Neutrophil (primary cell): ENCODE measurements around the gene HOXB2.

ENCODE experiments used
- H3K27ac ChIP-seq: fragments of 200-600 bp; sonication (generic); 2 replicates; pipeline ENCODE4 v1.5.1; 2016; ENCODE audit warnings: mild to moderate bottlenecking, moderate library complexity
- H3K27me3 ChIP-seq: fragments of 200-600 bp; sonication (generic); 2 replicates; pipeline ENCODE4 v1.6.0; 2016; ENCODE audit warnings: mild to moderate bottlenecking
- H3K36me3 ChIP-seq: fragments of 200-600 bp; sonication (generic); 2 replicates; pipeline ENCODE4 v1.5.1; 2017
- H3K4me1 ChIP-seq, 2 experiments: fragments of 200-600 bp in 1 of 2; sonication (generic) in 1 of 2; 1 replicate in 1 of 2; 2 replicates in 1 of 2; pipeline versions ENCODE4 v1.5.1 to v1.6.1; 2013 to 2016; ENCODE audit warnings: low read depth in 1 of 2, low read length in 1 of 2, mild to moderate bottlenecking in 1 of 2, moderate library complexity in 1 of 2; ENCODE audit not compliant: control insufficient read depth in 1 of 2, insufficient read depth in 1 of 2
- H3K4me3 ChIP-seq, 2 experiments: fragments of 200-600 bp in 1 of 2; sonication (generic) in 1 of 2; 1 replicate in 1 of 2; 2 replicates in 1 of 2; pipeline ENCODE4 v1.5.1; 2013 to 2016; ENCODE audit warnings: low read depth in 1 of 2, low read length in 1 of 2, mild to moderate bottlenecking in 1 of 2, moderate library complexity in 1 of 2
- H3K9me3 ChIP-seq: fragments of 200-600 bp; sonication (generic); 2 replicates; pipeline ENCODE4 v1.5.1; 2016
- TF ChIP-seq, protein P1 (sequence below): fragments of 200-600 bp; sonication (generic); IDR thresholded peaks from 2 replicates; pipeline ENCODE4 v1.5.1; 2016; ENCODE audit warnings: antibody characterized with exemption

The HOXB2 gene

GRCh38 chr17:48568499-48569239 is 23.8 kb upstream of the HOXB2 start:
- Histone ChIP-seq H3K4me3 (no peak overlapping the region), H3K27ac (no peak overlapping the region), H3K36me3 (no peaks in the 10 kb centered on the region), H3K27me3 (peaks cover 100% of the 10 kb centered on the region), H3K4me1 (no peaks in the 10 kb centered on the region), H3K9me3 (no peaks in the 10 kb centered on the region)
- TF ChIP-seq, protein P1, sequence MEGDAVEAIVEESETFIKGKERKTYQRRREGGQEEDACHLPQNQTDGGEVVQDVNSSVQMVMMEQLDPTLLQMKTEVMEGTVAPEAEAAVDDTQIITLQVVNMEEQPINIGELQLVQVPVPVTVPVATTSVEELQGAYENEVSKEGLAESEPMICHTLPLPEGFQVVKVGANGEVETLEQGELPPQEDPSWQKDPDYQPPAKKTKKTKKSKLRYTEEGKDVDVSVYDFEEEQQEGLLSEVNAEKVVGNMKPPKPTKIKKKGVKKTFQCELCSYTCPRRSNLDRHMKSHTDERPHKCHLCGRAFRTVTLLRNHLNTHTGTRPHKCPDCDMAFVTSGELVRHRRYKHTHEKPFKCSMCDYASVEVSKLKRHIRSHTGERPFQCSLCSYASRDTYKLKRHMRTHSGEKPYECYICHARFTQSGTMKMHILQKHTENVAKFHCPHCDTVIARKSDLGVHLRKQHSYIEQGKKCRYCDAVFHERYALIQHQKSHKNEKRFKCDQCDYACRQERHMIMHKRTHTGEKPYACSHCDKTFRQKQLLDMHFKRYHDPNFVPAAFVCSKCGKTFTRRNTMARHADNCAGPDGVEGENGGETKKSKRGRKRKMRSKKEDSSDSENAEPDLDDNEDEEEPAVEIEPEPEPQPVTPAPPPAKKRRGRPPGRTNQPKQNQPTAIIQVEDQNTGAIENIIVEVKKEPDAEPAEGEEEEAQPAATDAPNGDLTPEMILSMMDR: no peak

DNA sequence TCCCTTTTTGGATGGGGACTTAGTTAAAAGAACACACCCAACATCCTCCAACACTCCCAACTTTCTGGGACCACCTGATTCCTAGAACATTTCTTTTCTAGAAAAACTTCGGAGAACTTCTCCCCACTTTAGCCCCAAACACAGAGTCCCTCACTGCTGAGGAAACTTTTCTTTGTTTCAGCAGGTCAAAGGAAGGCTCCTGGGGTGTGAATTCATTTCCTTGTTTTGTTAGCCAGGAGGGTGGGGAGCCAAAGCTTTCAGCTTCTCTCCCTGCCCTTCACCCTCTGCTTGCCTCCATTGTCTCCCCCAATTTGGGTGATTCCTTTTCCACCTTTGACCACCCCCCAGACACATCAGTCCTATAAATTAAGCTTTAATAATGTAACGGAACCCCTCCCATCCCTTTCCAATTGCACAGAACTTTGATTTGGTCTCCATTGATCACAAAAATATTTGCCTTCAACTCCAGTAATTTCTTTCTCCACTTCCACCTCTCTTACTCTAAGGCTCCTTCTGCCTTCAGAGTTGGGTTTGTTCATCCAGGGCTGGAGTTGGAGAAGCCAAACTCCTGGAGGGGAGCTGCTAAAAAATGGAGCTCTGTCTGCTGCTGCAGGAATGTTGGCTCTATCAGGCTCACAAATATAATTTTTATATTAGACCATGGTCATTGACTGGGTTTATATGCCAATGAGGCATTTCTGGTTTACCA is 22.9 kb upstream of the HOXB2 start:
- peaks cover 100% of the 10 kb centered on the region for H3K27me3 ChIP-seq
- H3K4me1 ChIP-seq: no peaks in the 10 kb centered on the region
- TF ChIP-seq, protein P1: no peak
- H3K27ac ChIP-seq: no peak overlapping the region
- H3K36me3 ChIP-seq: no peaks in the 10 kb centered on the region
- H3K9me3 ChIP-seq: no peaks in the 10 kb centered on the region
- no peak overlapping the region for H3K4me3 ChIP-seq

GRCh38 chr17:48567209-48567608 is 22.3 kb upstream of the HOXB2 start:
- TF ChIP-seq, protein P1: no peak
- Histone ChIP-seq H3K36me3 (no peaks in the 10 kb centered on the region), H3K27ac (no peak overlapping the region), H3K4me3 (no peak overlapping the region), H3K4me1 (no peaks in the 10 kb centered on the region), H3K9me3 (no peaks in the 10 kb centered on the region), H3K27me3 (peaks cover 100% of the 10 kb centered on the region)

DNA sequence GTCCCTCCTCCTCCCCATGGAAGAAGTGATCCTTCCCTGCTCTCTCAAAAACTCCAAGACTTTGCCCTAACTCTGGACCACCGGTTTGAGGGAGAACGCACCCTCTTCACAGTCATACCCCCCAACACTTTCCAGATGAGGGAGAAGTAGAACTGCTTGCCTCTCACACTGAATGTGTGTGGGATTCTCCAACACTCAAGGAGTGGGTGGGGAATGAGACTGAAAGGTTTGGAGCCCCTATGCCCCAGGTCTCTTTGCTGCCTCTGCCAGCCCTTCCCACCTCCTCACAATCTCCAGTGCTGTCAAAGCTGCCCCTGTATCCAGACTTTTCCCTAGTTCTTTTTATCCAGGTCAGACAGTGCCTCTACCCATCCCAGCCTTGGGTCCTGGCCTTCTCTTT is 21.8 kb upstream of the HOXB2 start:
- Histone ChIP-seq H3K9me3 (no peaks in the 10 kb centered on the region), H3K27me3 (peaks cover 100% of the 10 kb centered on the region), H3K4me3 (no peak overlapping the region), H3K27ac (no peak overlapping the region), H3K4me1 (no peaks in the 10 kb centered on the region), H3K36me3 (no peaks in the 10 kb centered on the region)
- TF ChIP-seq, protein P1: no peak

DNA sequence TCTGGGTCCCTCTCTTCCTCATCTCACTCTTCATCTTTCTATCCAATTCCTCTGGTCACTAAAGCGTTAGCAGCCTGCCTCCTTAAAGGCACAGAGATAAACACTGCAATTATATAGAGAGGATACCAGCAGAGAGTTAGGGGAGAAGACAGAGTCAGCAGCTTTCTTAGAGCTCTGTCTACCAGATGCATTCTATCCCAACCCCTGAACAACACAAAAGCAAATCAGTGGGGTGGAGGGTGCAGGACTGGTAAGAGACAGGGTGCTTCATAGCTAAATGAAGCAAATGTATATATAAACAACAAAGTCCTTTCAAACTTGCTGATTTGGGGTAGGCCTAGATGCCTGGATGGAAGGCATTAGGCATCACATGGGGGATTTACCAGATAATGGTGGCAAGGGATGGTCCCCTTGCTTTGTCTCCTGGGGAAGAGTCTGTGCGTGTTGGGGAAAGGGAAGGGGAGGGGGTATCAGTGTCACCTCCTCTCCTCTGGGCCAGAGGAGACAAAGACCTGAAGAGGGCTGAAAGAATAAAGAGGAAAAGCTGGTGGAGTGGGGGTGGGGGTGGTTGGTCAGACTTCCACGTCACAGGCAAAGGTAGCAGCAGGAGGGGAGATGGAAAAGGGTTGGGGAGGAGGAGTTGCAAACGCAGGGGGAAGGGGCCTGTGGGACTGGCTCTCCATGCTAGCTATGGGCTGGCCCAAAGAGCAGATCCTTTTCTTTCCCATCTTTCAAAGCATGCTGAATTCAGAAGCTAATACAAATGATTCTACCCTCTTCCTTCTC is 21.2 kb upstream of the HOXB2 start:
- Histone ChIP-seq H3K4me3 (no peak overlapping the region), H3K27ac (no peak overlapping the region), H3K4me1 (no peaks in the 10 kb centered on the region), H3K36me3 (no peaks in the 10 kb centered on the region), H3K27me3 (peaks cover 100% of the 10 kb centered on the region), H3K9me3 (no peaks in the 10 kb centered on the region)
- TF ChIP-seq, protein P1: no peak
